H9 (cell line): ENCODE data around the gene KDM2A. TPM values are rescaled to one million over a fixed set of nuclear protein-coding genes. Genes with fewer than 3 reads are reported as not detected.

Experiments
- DNase-seq: peaks from one replicate; pipeline ENCODE4 v3.0.0-alpha.2; 2017
- H2AFZ ChIP-seq: one replicate; pipeline ENCODE4 v1.6.1; 2013; ENCODE audit warnings: mild to moderate bottlenecking, low read length, control low read depth, moderate library complexity
- H2AK5ac ChIP-seq: 2 replicates; pipeline ENCODE4 v1.6.1; 2013; ENCODE audit warnings: low read length, control low read depth, mixed read lengths; ENCODE audit not compliant: insufficient read length
- H2BK120ac ChIP-seq: one replicate; pipeline ENCODE4 v1.6.1; 2013; ENCODE audit warnings: low read depth, mild to moderate bottlenecking, low read length, control low read depth, inconsistent platforms; ENCODE audit not compliant: poor library complexity, severe bottlenecking
- H2BK12ac ChIP-seq: 2 replicates; pipeline ENCODE4 v1.6.1; 2013; ENCODE audit warnings: low read length, control low read depth, mixed read lengths, low read depth; ENCODE audit not compliant: insufficient read length
- H2BK15ac ChIP-seq: 2 replicates; pipeline ENCODE4 v1.6.1; 2013; ENCODE audit warnings: low read depth, low read length, control low read depth
- H2BK20ac ChIP-seq: one replicate; pipeline ENCODE4 v1.6.1; 2013; ENCODE audit warnings: low read depth, mild to moderate bottlenecking, low read length, control low read depth, inconsistent platforms; ENCODE audit not compliant: poor library complexity, severe bottlenecking
- H2BK5ac ChIP-seq: 2 replicates; pipeline ENCODE4 v1.6.1; 2013; ENCODE audit warnings: low read length, control low read depth, mixed read lengths; ENCODE audit not compliant: insufficient read length
- H3K14ac ChIP-seq: 2 replicates; pipeline ENCODE4 v1.6.1; 2013; ENCODE audit warnings: low read length, control low read depth; ENCODE audit not compliant: insufficient read depth
- H3K18ac ChIP-seq: 2 replicates; pipeline ENCODE4 v1.6.1; 2013; ENCODE audit warnings: low read depth, mild to moderate bottlenecking, mixed read lengths, low read length, control low read depth; ENCODE audit not compliant: insufficient read length
- H3K23ac ChIP-seq: 2 replicates; pipeline ENCODE4 v1.6.1; 2013; ENCODE audit warnings: low read length, control low read depth, mixed read lengths, low read depth; ENCODE audit not compliant: insufficient read length
- H3K23me2 ChIP-seq: 2 replicates; pipeline ENCODE4 v1.6.1; 2013; ENCODE audit warnings: low read depth, mild to moderate bottlenecking, mixed read lengths, low read length, control low read depth; ENCODE audit not compliant: insufficient read length, poor library complexity, severe bottlenecking
- H3K27ac ChIP-seq: 2 replicates; pipeline ENCODE4 v1.5.1; 2013; ENCODE audit warnings: low read length, control low read depth, mixed read lengths, low read depth; ENCODE audit not compliant: insufficient read length
- H3K27me3 ChIP-seq: 2 replicates; pipeline ENCODE4 v1.6.1; 2013; ENCODE audit warnings: low read length, control low read depth, inconsistent platforms; ENCODE audit not compliant: insufficient read depth
- H3K4ac ChIP-seq: 2 replicates; pipeline ENCODE4 v1.6.1; 2013; ENCODE audit warnings: low read depth, mild to moderate bottlenecking, control low read depth, inconsistent platforms, low read length, moderate library complexity
- H3K4me1 ChIP-seq: 2 replicates; pipeline ENCODE4 v1.6.1; 2013; ENCODE audit warnings: low read length, control low read depth, inconsistent platforms; ENCODE audit not compliant: insufficient read depth
- H3K4me2 ChIP-seq: 2 replicates; pipeline ENCODE4 v1.6.1; 2013; ENCODE audit warnings: low read length, control low read depth, mixed read lengths; ENCODE audit not compliant: insufficient read length, insufficient read depth
- H3K56ac ChIP-seq: 2 replicates; pipeline ENCODE4 v1.6.1; 2013; ENCODE audit warnings: low read depth, mild to moderate bottlenecking, mixed read lengths, low read length, control low read depth; ENCODE audit not compliant: insufficient read length
- H3K79me1 ChIP-seq: 2 replicates; pipeline ENCODE4 v1.6.1; 2013; ENCODE audit warnings: low read depth, mild to moderate bottlenecking, moderate library complexity, low read length, control low read depth, inconsistent platforms; ENCODE audit not compliant: insufficient read depth, poor library complexity, severe bottlenecking
- H3K79me2 ChIP-seq: 2 replicates; pipeline ENCODE4 v1.6.1; 2013; ENCODE audit warnings: low read length, control low read depth, inconsistent platforms; ENCODE audit not compliant: insufficient read depth
- H3K9ac ChIP-seq: 2 replicates; pipeline ENCODE4 v1.6.1; 2013; ENCODE audit warnings: low read length, control low read depth, mixed read lengths; ENCODE audit not compliant: insufficient read length; ENCODE audit errors: extremely low read depth
- H3K9me3 ChIP-seq: one replicate; pipeline ENCODE4 v1.6.1; 2013; ENCODE audit warnings: low read depth, low read length, inconsistent platforms; ENCODE audit not compliant: control insufficient read depth
- H3T11ph ChIP-seq: one replicate; pipeline ENCODE4 v1.6.1; 2013; ENCODE audit warnings: mild to moderate bottlenecking, low read length, control low read depth, inconsistent platforms
- H4K20me1 ChIP-seq: one replicate; pipeline ENCODE4 v1.6.1; 2013; ENCODE audit not compliant: control insufficient read depth, insufficient read length, insufficient read depth
- H4K5ac ChIP-seq: 2 replicates; pipeline ENCODE4 v1.6.1; 2013; ENCODE audit warnings: low read depth, mild to moderate bottlenecking, mixed read lengths, low read length, control low read depth; ENCODE audit not compliant: insufficient read length
- H4K8ac ChIP-seq: replicated peaks from 2 replicates; pipeline ENCODE4 v1.6.1; 2013; ENCODE audit warnings: low read length, control low read depth, mixed read lengths, low read depth; ENCODE audit not compliant: insufficient read length
- H4K91ac ChIP-seq: 2 replicates; pipeline ENCODE4 v1.6.1; 2013; ENCODE audit warnings: low read depth, mild to moderate bottlenecking, moderate library complexity, mixed read lengths, low read length, control low read depth; ENCODE audit not compliant: insufficient read length
- H3K27ac Mint-ChIP-seq, 3 experiments: 2 replicates in 2 of 3; 3 replicates in 1 of 3; pipeline ENCODE4 v1.8.0; 2020 to 2021; ENCODE audit warnings: mixed read lengths in 3 of 3, mild to moderate bottlenecking in 1 of 3, moderate library complexity in 1 of 3
- H3K27me3 Mint-ChIP-seq: 2 replicates; pipeline ENCODE4 v1.8.0; 2021; ENCODE audit warnings: low read depth, mild to moderate bottlenecking, moderate library complexity, mixed read lengths
- H3K36me3 Mint-ChIP-seq, 3 experiments: 2 replicates in 2 of 3; 3 replicates in 1 of 3; pipeline ENCODE4 v1.8.0; 2020 to 2021; ENCODE audit warnings: low read depth in 3 of 3, mixed read lengths in 3 of 3; ENCODE audit not compliant: insufficient read depth in 1 of 3
- H3K4me1 Mint-ChIP-seq, 2 experiments: 2 replicates each; pipeline ENCODE4 v1.8.0; 2020; ENCODE audit warnings: mixed read lengths in 2 of 2
- H3K4me3 Mint-ChIP-seq, 2 experiments: 2 replicates in 1 of 2; 3 replicates in 1 of 2; pipeline ENCODE4 v1.8.0; 2020 to 2021; ENCODE audit warnings: mild to moderate bottlenecking in 2 of 2, mixed read lengths in 2 of 2, moderate library complexity in 1 of 2
- H3K9me3 Mint-ChIP-seq, 2 experiments: 2 replicates in 1 of 2; 3 replicates in 1 of 2; pipeline ENCODE4 v1.8.0; 2020; ENCODE audit warnings: mild to moderate bottlenecking in 2 of 2, mixed read lengths in 2 of 2, moderate library complexity in 1 of 2
- WGBS: extraction: QIAGEN DNeasy Blood & Tissue Kit; methylation state at CpG from one replicate; pipeline ENCODE4 v1.1.7; 2013; ENCODE audit warnings: missing lambda C conversion rate, low lambda C conversion rate, mixed read lengths; ENCODE audit not compliant: insufficient read length; ENCODE audit errors: extremely low coverage; 5-methylcytosine and 5-hydroxymethylcytosine counted together
- total RNA-seq: library from RNA; stranded (reverse); gene quantifications from 2 replicates; pipeline ENCODE4 v1.2.1, GENCODE V29; 2021
- TF ChIP-seq, protein P1 (sequence below): fragments of 200-600 bp; sonication (generic); conservative IDR thresholded peaks from 3 replicates; pipeline ENCODE4 v1.8.0; 2021; ENCODE audit warnings: antibody characterized with exemption, mild to moderate bottlenecking

KDM2A gene
- total RNA-seq, 1 experiment from 2014 or later, result 85.9 TPM

DNA sequence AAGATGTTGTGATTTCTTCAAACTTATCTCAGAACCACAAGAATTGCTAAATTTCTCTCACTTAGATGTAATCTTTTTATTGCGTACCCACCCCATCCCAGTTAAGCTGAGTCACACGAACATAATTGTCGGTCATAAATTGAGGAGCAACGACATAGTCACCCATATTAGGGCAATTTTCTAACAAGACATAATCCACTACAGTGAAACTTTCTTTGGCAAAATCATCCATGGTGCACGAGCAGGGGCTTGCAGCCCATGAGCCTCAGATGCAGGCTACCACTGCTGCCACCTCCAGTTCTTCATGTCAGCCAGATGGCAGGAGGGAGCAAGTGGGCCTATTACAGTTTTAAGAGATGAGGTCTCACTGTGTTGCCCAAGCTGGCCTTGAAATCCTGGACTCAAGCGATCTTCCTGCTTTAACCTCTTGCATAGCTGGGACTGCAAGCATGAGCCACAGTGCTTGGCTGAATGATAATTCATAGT lies 77.0 kb downstream of the KDM2A start:
- Mint-ChIP-seq H3K9me3 (no peaks in the 10 kb centered on the region), H3K27me3 (no peaks in the 10 kb centered on the region), H3K4me3 (no peak overlapping the region), H3K36me3 (peaks cover 11 to 48% (median 33%) of the 10 kb centered on the region in 3 experiments; a peak in 6 of 7 replicates), H3K4me1 (peaks cover 19 to 23% of the 10 kb centered on the region in 2 experiments), H3K27ac (peak overlapping the region in 1 of 3 experiments; percentile 83; a peak in 2 of 7 replicates)
- Histone ChIP-seq H3K27ac (no peak overlapping the region), H3K18ac (no peak overlapping the region), H3K23me2 (no peaks in the 10 kb centered on the region), H3K27me3 (no peaks in the 10 kb centered on the region), H3K79me2 (no peaks in the 10 kb centered on the region), H3K79me1 (no peaks in the 10 kb centered on the region), H3K4me2 (no peak overlapping the region), H2BK15ac (no peak overlapping the region), H2BK12ac (no peak overlapping the region), H3K56ac (no peak overlapping the region), H3K14ac (no peak overlapping the region), H4K91ac (no peak overlapping the region), H2BK20ac (no peak overlapping the region), H4K8ac (no peak overlapping the region), H4K5ac (no peak overlapping the region), H3K23ac (no peak overlapping the region), H2BK5ac (no peak overlapping the region), H2AK5ac (no peak overlapping the region), H2AFZ (no peak overlapping the region), H2BK120ac (no peak overlapping the region), H3K4ac (no peak overlapping the region), H3K9ac (no peak overlapping the region), H3K4me1 (peaks cover 2% of the 10 kb centered on the region; the same call in 1 of the 2 replicates), H3K9me3 (no peaks in the 10 kb centered on the region), H3T11ph (no peak overlapping the region), H4K20me1 (no peaks in the 10 kb centered on the region)
- DNase-seq, result no peak
- TF ChIP-seq, protein P1, sequence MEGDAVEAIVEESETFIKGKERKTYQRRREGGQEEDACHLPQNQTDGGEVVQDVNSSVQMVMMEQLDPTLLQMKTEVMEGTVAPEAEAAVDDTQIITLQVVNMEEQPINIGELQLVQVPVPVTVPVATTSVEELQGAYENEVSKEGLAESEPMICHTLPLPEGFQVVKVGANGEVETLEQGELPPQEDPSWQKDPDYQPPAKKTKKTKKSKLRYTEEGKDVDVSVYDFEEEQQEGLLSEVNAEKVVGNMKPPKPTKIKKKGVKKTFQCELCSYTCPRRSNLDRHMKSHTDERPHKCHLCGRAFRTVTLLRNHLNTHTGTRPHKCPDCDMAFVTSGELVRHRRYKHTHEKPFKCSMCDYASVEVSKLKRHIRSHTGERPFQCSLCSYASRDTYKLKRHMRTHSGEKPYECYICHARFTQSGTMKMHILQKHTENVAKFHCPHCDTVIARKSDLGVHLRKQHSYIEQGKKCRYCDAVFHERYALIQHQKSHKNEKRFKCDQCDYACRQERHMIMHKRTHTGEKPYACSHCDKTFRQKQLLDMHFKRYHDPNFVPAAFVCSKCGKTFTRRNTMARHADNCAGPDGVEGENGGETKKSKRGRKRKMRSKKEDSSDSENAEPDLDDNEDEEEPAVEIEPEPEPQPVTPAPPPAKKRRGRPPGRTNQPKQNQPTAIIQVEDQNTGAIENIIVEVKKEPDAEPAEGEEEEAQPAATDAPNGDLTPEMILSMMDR, result no peak; the same call in 2 of the 3 replicates
- WGBS, result no CpG with 5 or more reads among the region's 6 CpGs
